Measurements from ENCODE around the gene HMBS. TPM values are rescaled to one million over a fixed set of nuclear protein-coding genes. Genes with fewer than 3 reads are reported as not detected.

The HMBS gene
- total and polyA plus RNA-seq, 8 donors, result 3.8 to 25.0 (median 15.9) TPM; not detected in 1

DNA sequence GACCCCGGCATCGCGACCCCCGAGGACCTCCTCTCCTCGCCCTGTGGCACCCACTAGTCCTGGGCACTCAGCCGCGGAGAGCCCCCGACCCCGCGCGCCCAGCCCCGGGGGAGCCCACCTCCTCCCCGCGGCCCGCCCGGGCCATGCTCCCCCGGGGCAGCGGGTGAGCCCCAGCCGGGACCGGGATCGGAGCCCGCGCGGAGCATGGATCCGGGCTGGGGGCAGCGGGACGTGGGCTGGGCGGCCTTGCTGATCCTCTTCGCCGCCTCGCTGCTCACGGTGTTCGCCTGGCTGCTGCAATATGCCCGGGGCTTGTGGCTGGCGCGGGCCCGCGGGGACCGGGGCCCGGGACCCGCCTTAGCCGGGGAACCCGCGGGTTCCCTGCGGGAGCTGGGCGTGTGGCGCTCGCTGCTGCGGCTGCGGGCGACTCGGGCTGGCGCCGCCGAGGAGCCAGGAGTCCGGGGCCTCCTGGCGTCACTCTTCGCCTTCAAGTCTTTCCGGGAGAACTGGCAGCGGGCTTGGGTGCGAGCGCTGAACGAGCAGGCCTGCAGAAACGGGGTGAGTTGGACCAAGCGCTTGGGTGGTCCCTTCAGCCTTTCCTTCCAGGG, 23.0 kb downstream of the HMBS start:
- 0 to 3% (median 1%) methylated on average over 24 to 65 of the region's 65 CpGs for WGBS, 5 donors
- peaks cover 18 to 24% (median 23%) of the 10 kb centered on the region in 4 donors for H3K36me3 ChIP-seq
- intact Hi-C loops (cut with DNase I; ENCODE audit: low total_unique reads), result no loop called here

GRCh38 chr11:119108146-119108856, 23.6 kb downstream of the HMBS start:
- peak overlapping the region; percentile 73 to 98 (median 94) for H3K4me3 ChIP-seq
- intact Hi-C loops (cut with DNase I; ENCODE audit: low total_unique reads), result no loop called here
- H3K36me3 ChIP-seq, result peaks cover 23 to 31% (median 29%) of the 10 kb centered on the region in 4 donors
- 15 to 21% (median 17%) methylated on average over 8 of the region's 8 CpGs for WGBS, 5 donors
- peak overlapping the region; percentile 73 to 88 (median 83) for H3K27ac ChIP-seq
- H3K27me3 ChIP-seq, result no peaks in the 10 kb centered on the region
- no peaks in the 10 kb centered on the region for H3K9me3 ChIP-seq
- TF ChIP-seq POLR2AphosphoS5 (IDR thresholded peaks at IDR 0.05) (no peak), POLR2A (IDR thresholded peaks at IDR 0.05) (no peak), EP300 (IDR thresholded peaks at IDR 0.05) (no peak)
- TF ChIP-seq, protein P1, sequence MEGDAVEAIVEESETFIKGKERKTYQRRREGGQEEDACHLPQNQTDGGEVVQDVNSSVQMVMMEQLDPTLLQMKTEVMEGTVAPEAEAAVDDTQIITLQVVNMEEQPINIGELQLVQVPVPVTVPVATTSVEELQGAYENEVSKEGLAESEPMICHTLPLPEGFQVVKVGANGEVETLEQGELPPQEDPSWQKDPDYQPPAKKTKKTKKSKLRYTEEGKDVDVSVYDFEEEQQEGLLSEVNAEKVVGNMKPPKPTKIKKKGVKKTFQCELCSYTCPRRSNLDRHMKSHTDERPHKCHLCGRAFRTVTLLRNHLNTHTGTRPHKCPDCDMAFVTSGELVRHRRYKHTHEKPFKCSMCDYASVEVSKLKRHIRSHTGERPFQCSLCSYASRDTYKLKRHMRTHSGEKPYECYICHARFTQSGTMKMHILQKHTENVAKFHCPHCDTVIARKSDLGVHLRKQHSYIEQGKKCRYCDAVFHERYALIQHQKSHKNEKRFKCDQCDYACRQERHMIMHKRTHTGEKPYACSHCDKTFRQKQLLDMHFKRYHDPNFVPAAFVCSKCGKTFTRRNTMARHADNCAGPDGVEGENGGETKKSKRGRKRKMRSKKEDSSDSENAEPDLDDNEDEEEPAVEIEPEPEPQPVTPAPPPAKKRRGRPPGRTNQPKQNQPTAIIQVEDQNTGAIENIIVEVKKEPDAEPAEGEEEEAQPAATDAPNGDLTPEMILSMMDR (IDR thresholded peaks at IDR 0.05), result no peak
- DNase-seq, result peak; percentile 53 to 74
- H3K4me1 ChIP-seq, result peaks cover 18 to 48% (median 40%) of the 10 kb centered on the region in 4 donors

More for the DNA sequence above, 23.0 kb downstream of the HMBS start:
- no peaks in the 10 kb centered on the region for H3K9me3 ChIP-seq
- H3K4me3 ChIP-seq, result peak overlapping the region; percentile 73 to 98 (median 94)
- peak in 1 of 2 donors; percentile 44 for DNase-seq
- H3K27ac ChIP-seq, result peak overlapping the region; percentile 73 to 88 (median 83)
- peaks cover 24 to 54% (median 46%) of the 10 kb centered on the region in 4 donors for H3K4me1 ChIP-seq
- TF ChIP-seq POLR2AphosphoS5 (IDR thresholded peaks at IDR 0.05) (no peak), EP300 (IDR thresholded peaks at IDR 0.05) (no peak), POLR2A (IDR thresholded peaks at IDR 0.05) (no peak)
- TF ChIP-seq, protein P1 (IDR thresholded peaks at IDR 0.05), result no peak
- H3K27me3 ChIP-seq, result no peaks in the 10 kb centered on the region

DNA sequence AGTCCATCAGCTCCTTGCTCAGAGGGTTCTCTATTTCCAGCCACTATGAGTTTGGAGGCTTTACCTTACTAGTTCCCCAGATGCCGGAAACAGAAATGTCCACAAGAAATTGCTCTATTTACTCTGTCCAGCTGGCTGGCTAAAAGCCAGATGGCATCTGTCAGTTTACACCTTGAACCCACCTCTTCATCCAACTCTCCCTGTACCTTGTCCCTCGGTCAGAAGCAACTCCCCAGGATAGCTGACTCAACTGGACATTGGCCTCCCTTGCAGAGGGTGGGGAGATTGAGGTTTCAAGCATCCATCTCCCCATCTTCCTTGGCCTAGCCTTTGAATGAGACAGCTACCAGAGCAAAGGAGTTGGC, 24.2 kb downstream of the HMBS start:
- Histone ChIP-seq H3K27ac (peak overlapping the region in 2 of 5 donors; percentile 80 to 83), H3K36me3 (peaks cover 28 to 36% (median 35%) of the 10 kb centered on the region in 4 donors), H3K4me1 (peaks cover 18 to 42% (median 35%) of the 10 kb centered on the region in 4 donors), H3K9me3 (no peaks in the 10 kb centered on the region), H3K4me3 (peak overlapping the region in 3 of 4 donors; percentile 73 to 97 (median 90)), H3K27me3 (no peaks in the 10 kb centered on the region)
- 51 to 69% (median 63%) methylated on average over 2 of the region's 2 CpGs for WGBS, 5 donors
- peak in 1 of 2 donors; percentile 34 for DNase-seq
- intact Hi-C loops (cut with DNase I; ENCODE audit: low total_unique reads), result no loop called here
- TF ChIP-seq EP300 (IDR thresholded peaks at IDR 0.05) (no peak), POLR2AphosphoS5 (IDR thresholded peaks at IDR 0.05) (no peak), POLR2A (IDR thresholded peaks at IDR 0.05) (no peak)
- TF ChIP-seq, protein P1 (IDR thresholded peaks at IDR 0.05), result no peak

DNA sequence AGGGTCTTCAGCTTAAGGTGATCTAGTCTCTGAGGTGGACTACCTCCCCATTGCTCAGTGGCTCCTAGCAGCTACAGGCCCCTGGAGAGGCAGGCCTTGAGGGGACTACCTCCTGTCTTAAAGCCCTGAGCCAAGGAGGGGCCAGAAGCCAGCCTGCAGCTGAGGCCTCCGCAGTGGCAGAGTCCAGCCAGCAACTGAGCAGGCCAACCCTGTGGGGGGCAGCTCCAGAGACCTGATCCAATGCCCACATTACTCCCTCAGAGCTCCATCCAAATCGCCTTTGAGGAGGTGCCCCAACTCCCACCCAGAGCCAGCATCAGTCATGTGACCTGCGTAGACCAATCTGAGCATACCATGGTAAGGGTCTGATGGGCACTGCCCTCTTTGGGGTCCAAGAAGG, 25.2 kb downstream of the HMBS start:
- Histone ChIP-seq H3K4me1 (peaks cover 18 to 40% (median 35%) of the 10 kb centered on the region in 4 donors), H3K4me3 (no peak overlapping the region), H3K36me3 (peaks cover 35 to 46% (median 45%) of the 10 kb centered on the region in 4 donors), H3K9me3 (no peaks in the 10 kb centered on the region), H3K27ac (no peak overlapping the region), H3K27me3 (no peaks in the 10 kb centered on the region)
- WGBS, 5 donors, result 89 to 93% (median 92%) methylated on average over 2 to 3 of the region's 3 CpGs; no CpG with 5 or more reads in 1 of the 5 donors
- TF ChIP-seq, protein P1 (IDR thresholded peaks at IDR 0.05), result no peak
- TF ChIP-seq POLR2A (IDR thresholded peaks at IDR 0.05) (no peak), EP300 (IDR thresholded peaks at IDR 0.05) (no peak), POLR2AphosphoS5 (IDR thresholded peaks at IDR 0.05) (no peak)
- no peak for DNase-seq
- intact Hi-C loops (cut with DNase I; ENCODE audit: low total_unique reads), result no loop called here
